HG03039 (cell line): Measurements from ENCODE around the gene SNX33.
"Not testable (repeated sequence)": the region's sequence is repeated elsewhere in the genome, so short reads cannot be mapped to it uniquely, and the experiment has no call there.

Experiments
- ATAC-seq: cut with Tn5 transposase; IDR thresholded peaks from one replicate; pipeline ENCODE4 v1.9.1; 2021; ENCODE audit warnings: mild to moderate bottlenecking, moderate library complexity; ENCODE audit not compliant: unreplicated experiment

The SNX33 gene, protein sequence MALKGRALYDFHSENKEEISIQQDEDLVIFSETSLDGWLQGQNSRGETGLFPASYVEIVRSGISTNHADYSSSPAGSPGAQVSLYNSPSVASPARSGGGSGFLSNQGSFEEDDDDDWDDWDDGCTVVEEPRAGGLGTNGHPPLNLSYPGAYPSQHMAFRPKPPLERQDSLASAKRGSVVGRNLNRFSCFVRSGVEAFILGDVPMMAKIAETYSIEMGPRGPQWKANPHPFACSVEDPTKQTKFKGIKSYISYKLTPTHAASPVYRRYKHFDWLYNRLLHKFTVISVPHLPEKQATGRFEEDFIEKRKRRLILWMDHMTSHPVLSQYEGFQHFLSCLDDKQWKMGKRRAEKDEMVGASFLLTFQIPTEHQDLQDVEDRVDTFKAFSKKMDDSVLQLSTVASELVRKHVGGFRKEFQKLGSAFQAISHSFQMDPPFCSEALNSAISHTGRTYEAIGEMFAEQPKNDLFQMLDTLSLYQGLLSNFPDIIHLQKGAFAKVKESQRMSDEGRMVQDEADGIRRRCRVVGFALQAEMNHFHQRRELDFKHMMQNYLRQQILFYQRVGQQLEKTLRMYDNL

DNA sequence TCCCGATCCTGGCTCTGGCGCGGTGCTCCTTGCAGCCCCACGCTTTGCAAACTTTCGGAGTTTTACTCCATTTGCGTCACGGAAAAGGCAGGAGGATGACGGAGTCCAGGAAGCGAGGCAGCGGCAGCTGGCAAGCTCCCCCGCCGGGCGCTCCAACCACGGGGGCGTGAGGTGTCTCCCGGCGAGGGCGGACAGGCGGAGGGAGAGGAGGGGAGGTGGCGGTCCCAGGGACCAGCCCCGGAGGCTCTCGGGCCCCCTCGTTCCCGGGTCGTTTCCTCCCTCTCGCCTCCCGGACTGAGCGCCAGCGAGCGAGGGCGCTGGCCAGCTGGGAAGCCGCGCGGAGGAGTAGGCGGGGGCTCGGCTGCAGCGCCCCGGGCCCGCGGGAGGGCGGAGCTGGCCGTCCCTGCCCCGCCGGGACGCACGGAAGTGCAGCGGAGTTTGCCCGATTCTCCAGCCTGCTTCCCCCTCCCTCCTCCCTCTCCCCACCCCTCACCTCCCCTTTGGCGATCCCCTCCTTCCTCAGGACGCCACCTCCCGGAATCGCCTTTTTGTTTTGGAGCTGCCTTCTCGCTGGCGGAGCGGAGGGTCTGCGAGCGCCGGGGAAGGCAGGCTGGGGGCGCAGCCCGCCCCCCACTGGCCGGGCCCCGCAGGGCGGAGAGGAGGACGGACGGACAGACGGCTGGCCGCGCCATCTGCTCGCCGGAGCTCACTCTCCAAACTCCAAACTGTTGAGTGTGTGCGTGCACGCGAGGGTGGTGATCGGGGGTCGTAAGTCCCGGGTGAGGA lies at the start of gene SNX33:
TSS of gene SNX33 (plus strand) at position 543 of the 786 bp plus-strand sequence. CDS start 1,191 bp downstream, outside the sequence.
- ATAC-seq, result no peak

DNA sequence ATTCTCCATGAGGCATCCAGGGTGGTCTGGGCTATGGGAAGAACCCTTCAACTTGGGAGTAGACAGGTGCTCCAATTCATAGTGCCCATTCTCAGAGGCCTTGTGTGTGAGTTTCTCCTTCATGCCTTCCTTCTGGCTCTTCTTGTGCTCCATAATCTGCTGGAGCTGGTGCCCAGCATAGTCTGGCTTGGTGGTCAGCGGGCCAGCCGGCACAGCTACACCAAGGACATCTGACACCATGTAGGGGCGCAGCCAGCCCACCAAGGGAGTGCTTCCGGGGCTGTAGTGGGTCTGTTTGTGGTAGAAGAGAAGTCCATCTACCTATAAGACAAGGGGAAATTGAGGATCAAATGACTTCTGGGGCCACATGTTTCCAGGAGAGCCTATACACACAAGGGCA lies 49.4 kb upstream of the SNX33 start:
- no peak for ATAC-seq

DNA sequence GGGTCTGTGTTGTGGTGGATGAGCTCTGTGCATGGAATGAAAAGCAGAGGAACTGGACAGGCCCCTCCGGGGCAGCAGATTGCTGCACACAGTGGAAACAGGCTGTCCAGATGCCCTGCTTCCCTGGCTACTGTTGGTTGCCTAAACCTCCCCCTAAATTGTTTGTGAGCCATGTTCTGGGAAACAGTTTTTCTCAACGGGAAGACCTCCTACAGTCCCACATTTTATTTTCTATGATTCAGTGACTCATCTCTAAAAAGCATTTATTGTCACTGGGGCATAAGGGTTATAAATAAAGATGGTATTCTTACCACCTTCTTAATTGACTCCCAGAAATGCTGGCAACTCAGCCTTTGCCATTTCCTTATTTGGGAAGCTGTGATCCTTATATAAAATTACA lies 48.3 kb upstream of the SNX33 start:
- no peak for ATAC-seq

DNA sequence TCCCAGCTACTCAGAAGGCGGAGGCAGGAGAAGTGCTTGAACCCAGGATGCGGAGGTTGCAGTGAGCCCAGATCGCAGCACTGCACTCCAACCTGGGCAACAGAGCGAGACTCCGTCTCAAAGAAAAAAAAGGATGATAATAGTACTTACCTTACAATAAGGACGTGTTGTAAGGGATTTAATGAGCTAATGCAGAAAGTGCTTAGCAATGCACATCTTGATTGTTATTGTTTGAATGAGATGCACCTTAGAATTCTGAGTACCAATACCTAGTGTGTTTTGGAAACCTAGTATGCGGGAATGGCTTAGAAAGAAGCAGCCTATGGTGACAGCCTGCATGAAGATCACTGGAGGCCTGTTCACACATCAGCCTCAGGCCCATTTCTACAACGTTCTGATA lies 41.7 kb upstream of the SNX33 start:
- no peak for ATAC-seq

GRCh38 chr15:75606711-75607699 lies 40.7 kb upstream of the SNX33 start:
- ATAC-seq, result no peak

GRCh38 chr15:75616766-75617165 lies 30.9 kb upstream of the SNX33 start:
- ATAC-seq, result no peak

GRCh38 chr15:75620058-75620820 lies 27.5 kb upstream of the SNX33 start:
- ATAC-seq, result no peak

DNA sequence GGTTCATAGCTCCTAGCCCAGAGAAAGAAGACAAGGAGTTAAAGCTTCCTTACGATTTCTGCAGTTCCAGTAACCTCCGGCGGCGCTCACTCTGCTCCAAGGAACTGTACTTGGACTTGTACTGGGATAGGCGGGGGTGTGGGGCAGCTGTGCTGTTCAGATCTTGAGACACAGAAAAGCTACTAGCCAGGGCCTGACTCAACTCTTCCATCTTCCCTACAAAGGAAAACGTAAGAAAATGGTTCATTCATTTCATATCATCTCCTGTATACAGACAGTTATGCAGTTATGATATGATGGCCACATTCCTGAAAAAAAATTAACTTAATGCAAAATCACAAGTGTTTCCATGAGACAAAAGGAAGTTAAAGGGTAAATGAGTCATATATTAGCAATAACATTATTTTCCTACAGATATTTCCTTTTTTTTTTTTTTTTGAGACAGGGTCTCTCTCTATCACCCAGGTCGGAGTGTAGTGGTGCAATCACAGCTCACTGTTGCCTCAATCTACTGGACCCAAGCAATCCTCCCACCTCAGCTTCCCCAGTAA lies 26.8 kb upstream of the SNX33 start:
- no peak for ATAC-seq

GRCh38 chr15:75622505-75622904 lies 25.2 kb upstream of the SNX33 start:
- ATAC-seq, result no peak

DNA sequence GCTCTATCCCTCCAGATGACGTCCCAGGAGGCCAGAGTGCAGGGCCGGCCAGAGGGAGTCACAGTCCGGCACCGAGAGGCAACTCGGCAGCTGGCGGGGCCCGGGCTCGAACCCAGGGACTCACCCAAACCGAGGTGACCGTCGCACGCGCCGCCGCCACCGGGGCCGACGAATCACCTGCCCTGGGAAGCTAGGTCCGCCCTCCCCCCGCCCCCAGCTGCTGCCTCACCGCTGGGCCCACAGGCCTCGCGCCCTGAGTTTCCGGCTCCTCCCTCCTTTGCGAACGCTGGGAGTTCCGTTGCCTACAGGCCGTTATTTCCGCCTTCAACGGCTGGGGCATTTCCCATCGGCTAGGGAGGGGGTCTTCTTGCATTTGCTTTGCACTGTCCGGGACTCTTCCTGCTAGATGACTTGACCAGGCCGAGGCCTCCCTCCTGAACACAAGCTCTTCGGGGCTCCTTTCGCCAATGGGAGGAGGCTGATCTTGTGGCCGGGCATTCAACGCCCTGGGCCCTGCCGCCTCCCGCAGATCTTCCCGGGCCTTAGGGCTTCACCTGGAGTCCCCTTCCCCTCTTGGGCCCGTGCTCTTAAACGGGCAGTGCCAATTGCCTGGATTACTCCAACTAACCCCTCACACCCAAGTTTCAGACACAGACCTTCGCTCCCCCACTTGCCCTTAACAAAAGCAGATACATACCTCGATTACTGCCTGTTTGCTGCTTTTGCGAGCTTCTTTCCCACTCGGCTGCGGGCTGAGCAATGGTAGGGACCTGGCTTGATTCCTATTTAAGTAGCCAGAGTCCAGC lies 22.0 kb upstream of the SNX33 start, which contains the start of gene SNUPN:
TSS of gene SNUPN (minus strand) at position 184 of the 806 bp plus-strand sequence. CDS start 4,674 bp downstream, outside the sequence.
- peak; percentile 76 for ATAC-seq

DNA sequence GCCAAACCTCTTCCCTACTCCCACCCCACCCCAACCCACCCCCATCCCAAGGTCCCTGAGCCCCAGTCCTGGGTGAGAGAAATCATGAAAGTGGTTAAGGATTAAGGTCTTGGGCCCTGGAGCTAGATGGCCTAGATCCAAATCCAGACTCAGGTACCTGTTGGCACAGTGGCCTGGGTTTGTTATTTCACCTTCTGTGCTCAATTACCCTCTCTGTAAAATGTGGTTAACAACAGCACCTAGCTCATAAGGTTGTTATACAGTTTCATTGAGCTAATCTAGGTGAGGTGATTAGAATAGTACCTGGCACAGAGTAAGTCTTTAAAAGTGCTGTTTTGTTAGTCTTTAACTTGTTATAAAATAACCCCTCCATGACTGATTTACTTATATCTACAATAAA lies 15.8 kb upstream of the SNX33 start:
- no peak for ATAC-seq

DNA sequence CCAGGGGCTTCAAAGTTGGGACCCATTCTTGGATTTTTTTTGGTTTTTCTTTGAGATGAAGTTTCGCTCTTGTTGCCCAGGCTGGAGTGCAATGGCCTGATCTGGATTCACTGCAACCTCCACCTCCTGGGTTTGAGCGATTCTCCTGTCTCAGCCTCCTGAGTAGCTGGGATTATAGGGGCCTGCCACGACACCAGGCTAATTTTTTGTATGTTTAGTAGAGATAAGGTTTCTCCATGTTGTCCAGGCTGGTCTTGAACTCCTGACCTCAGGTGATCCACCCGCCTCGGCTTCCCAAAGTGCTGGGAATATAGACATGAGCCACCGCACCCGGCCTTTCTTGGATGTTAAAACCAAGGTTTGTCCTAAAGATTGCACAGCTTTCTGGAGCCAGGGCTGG lies 13.8 kb upstream of the SNX33 start:
- ATAC-seq, result not testable (repeated sequence)

DNA sequence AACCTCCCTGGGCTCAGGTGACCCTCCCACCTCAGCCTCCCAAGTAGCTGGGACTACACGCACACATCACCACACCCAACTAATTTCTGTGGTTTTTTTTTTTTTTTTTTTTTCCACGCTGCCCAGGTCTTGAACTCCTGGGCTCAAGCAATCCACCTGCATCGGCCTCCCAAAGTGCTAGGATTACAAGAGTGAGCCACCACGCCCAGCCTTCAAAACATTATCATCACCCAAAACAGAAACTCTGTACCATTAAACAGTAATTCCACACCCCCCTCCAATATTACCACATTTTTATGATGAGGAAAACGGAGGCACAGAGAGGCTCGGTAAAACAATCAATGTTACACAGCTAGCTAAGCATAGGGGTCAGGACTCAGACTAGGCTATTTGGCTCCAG lies 11.7 kb upstream of the SNX33 start:
- no peak for ATAC-seq

- no peak for ATAC-seq
Observed at GRCh38 chr15:75637245-75638009, 10.3 kb upstream of the SNX33 start.

- ATAC-seq, result no peak
Observed at GRCh38 chr15:75639191-75639708, 8.5 kb upstream of the SNX33 start.

DNA sequence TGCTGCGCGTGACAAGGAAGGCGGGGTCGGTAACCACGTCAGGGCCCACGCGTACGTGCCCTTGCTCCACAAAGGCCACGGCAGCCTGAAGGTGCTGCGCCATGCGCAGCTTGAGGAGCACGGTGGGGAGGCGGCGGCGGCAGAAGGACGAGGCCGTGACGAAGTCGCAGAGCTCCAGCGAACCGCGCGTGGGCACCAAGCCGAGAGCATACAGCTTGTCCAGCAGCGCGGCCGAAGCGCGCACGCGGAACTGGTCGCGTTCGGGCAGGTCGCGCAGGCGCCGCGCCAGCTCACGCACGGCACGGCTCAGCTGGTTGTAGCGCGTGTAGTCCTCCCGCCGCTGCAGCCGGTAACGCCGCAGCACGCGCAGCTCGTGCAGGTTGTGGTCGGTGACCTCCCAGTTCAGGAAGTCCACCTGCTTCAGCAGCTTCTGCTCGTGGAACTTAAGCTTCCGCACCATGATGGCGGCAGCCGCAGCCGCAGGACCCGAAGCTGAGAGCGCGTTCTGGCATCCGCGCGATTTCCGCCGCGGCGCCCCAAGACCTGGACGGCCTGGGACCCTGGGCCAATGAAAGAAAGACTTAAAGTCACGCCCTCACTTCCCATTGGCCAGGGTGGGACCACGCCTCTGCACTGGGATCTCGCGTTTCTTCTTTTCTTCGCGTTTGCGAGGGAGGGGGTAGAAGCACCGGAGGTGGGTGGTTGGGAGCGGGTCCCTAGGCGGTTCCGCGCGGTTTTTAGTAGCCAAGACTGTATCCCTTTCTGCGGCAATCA lies 7.8 kb upstream of the SNX33 start, which contains the start of gene IMP3:
TSS of gene IMP3 (minus strand) at position 516 of the 774 bp plus-strand sequence. CDS start at position 460, 56 bp downstream.
- ATAC-seq, result peak; percentile 88
